Lower lobe of right lung (tissue), 2 donors: ENCODE measurements around the gene CEND1. TPM values are rescaled to one million over a fixed set of nuclear protein-coding genes. Genes with fewer than 3 reads are reported as not detected.
A peak's percentile ranks its signal among the peaks of the same experiment; 100 is the strongest.

Source experiments
- ATAC-seq, 2 donors: fragments of 200-7000 bp; cut with Tn5 transposase; one replicate each; pipeline ENCODE4 v1.9.1; 2020 to 2022; ENCODE audit warnings: mild to moderate bottlenecking in 2 of 2, moderate library complexity in 2 of 2
- DNase-seq: peaks from one replicate; pipeline ENCODE4 v3.0.0-alpha.2; 2020
- H3K27ac ChIP-seq: fragments of 200-600 bp; one replicate; pipeline ENCODE4 v1.8.0; 2022
- H3K27me3 ChIP-seq: fragments of 200-600 bp; one replicate; pipeline ENCODE4 v1.8.0; 2022; ENCODE audit warnings: low read depth
- H3K36me3 ChIP-seq: fragments of 200-600 bp; one replicate; pipeline ENCODE4 v1.8.0; 2022; ENCODE audit warnings: mild to moderate bottlenecking
- H3K4me1 ChIP-seq: fragments of 200-600 bp; one replicate; pipeline ENCODE4 v1.8.0; 2022
- H3K4me3 ChIP-seq: fragments of 200-600 bp; one replicate; pipeline ENCODE4 v1.8.0; 2022; ENCODE audit warnings: mild to moderate bottlenecking
- H3K9me3 ChIP-seq: fragments of 200-600 bp; one replicate; pipeline ENCODE4 v1.8.0; 2022
- CTCF ChIP-seq: fragments of 200-600 bp; IDR thresholded peaks from one replicate; pipeline ENCODE4 v1.8.0; 2022; ENCODE audit warnings: antibody characterized with exemption, mild to moderate bottlenecking
- intact Hi-C: fragments of 100-400 bp; cut with DNase I; formaldehyde crosslinking; loops from one replicate; pipeline ENCODE4 v1.11.0; 2022
- total RNA-seq: library from RNA; stranded (reverse); fragmentation: NEBNext Ultra II Directional; extraction: Animal tissue kit (Norgen Biotek cat#: 25700); gene quantifications from one replicate; pipeline ENCODE4 v1.2.1, GENCODE V29; 2021
- donor health status: DM: no; HTN: yes; CAD: no; lungs with severe emphysema.

CEND1 gene
- total RNA-seq, 1 donor from 2014 or later, result not detected

- DNase-seq (no peak), ATAC-seq (no peak)
- H3K27ac ChIP-seq, result no peak overlapping the region
- intact Hi-C loops, result no loop called here
- peaks cover 33% of the 10 kb centered on the region for H3K36me3 ChIP-seq
- no peak for TF ChIP-seq CTCF
- H3K27me3 ChIP-seq, result no peaks in the 10 kb centered on the region
- H3K4me1 ChIP-seq, result peaks cover 28% of the 10 kb centered on the region
- no peak overlapping the region for H3K4me3 ChIP-seq
- no peaks in the 10 kb centered on the region for H3K9me3 ChIP-seq
Measured at GRCh38 chr11:813072-813455, 23.2 kb upstream of the CEND1 start.

- H3K27ac ChIP-seq, result no peak overlapping the region
Measured at GRCh38 chr11:812390-812789, 22.5 kb upstream of the CEND1 start.

GRCh38 chr11:811446-812245 is 21.8 kb upstream of the CEND1 start:
- Histone ChIP-seq H3K4me1 (peaks cover 29% of the 10 kb centered on the region), H3K27me3 (no peaks in the 10 kb centered on the region), H3K9me3 (no peaks in the 10 kb centered on the region), H3K27ac (no peak overlapping the region), H3K36me3 (peaks cover 33% of the 10 kb centered on the region), H3K4me3 (peak overlapping the region; percentile 90)
- no peak for TF ChIP-seq CTCF
- intact Hi-C loops, result no loop called here
- DNase-seq (no peak), ATAC-seq (no peak)

More at GRCh38 chr11:812390-812789, 22.5 kb upstream of the CEND1 start:
- Histone ChIP-seq H3K27me3 (no peaks in the 10 kb centered on the region), H3K9me3 (no peaks in the 10 kb centered on the region), H3K4me1 (peaks cover 29% of the 10 kb centered on the region), H3K36me3 (peaks cover 33% of the 10 kb centered on the region), H3K4me3 (no peak overlapping the region)
- TF ChIP-seq CTCF, result no peak
- no peak for DNase-seq
- intact Hi-C loops, result no loop called here
- no peak for ATAC-seq

GRCh38 chr11:810040-810567 is 20.2 kb upstream of the CEND1 start:
- Histone ChIP-seq H3K9me3 (no peaks in the 10 kb centered on the region), H3K36me3 (peaks cover 33% of the 10 kb centered on the region), H3K27ac (peak overlapping the region; percentile 99), H3K4me1 (peaks cover 35% of the 10 kb centered on the region), H3K27me3 (no peaks in the 10 kb centered on the region), H3K4me3 (peak overlapping the region; percentile 90)
- intact Hi-C loops, result no loop called here
- no peak for TF ChIP-seq CTCF
- ATAC-seq, result peak; percentile 3 to 18
- no peak for DNase-seq

- no peak for TF ChIP-seq CTCF
- peak within 1 kb of the TSS; percentile 99 for H3K27ac ChIP-seq
- ATAC-seq (peak; percentile 95 to 96), DNase-seq (peak; percentile 99)
- peaks cover 40% of the 10 kb centered on the region for H3K4me1 ChIP-seq
- peak within 1 kb of the TSS; percentile 90 for H3K4me3 ChIP-seq
- no peaks in the 10 kb centered on the region for H3K9me3 ChIP-seq
- peaks cover 33% of the 10 kb centered on the region for H3K36me3 ChIP-seq
- intact Hi-C loops, result no loop called here
- no peaks in the 10 kb centered on the region for H3K27me3 ChIP-seq
Measured at GRCh38 chr11:809287-810039, 19.6 kb upstream of the CEND1 start, which contains the start of gene RPLP2. Gene RPLP2, plus strand, starts transcription at chr11:809967. Its CDS starts 268 bp downstream, at chr11:810235.
